KMS-11 (cell line): ENCODE data around the gene CLIP2.
"Not testable (repeated sequence)": the region's sequence is repeated elsewhere in the genome, so short reads cannot be mapped to it uniquely, and the experiment has no call there.

Source experiments
- H2AFZ ChIP-seq: fragments of 200-600 bp; sonication (generic); 2 replicates; pipeline ENCODE4 v1.6.1; 2016; ENCODE audit warnings: antibody characterized with exemption, mixed run types, low read depth
- H3K27ac ChIP-seq: fragments of 200-600 bp; sonication (generic); 2 replicates; pipeline ENCODE4 v1.6.1; 2016; ENCODE audit warnings: mild to moderate bottlenecking, mixed run types
- H3K27me3 ChIP-seq: fragments of 200-600 bp; sonication (generic); 2 replicates; pipeline ENCODE4 v1.6.1; 2017; ENCODE audit warnings: mild to moderate bottlenecking, low read depth, mixed run types, moderate library complexity; ENCODE audit not compliant: insufficient read depth
- H3K36me3 ChIP-seq: fragments of 200-600 bp; sonication (generic); 2 replicates; pipeline ENCODE4 v1.6.1; 2017; ENCODE audit warnings: mild to moderate bottlenecking, mixed run types; ENCODE audit not compliant: insufficient read depth
- H3K4me1 ChIP-seq: fragments of 200-600 bp; sonication (generic); 2 replicates; pipeline ENCODE4 v1.6.1; 2016; ENCODE audit warnings: mild to moderate bottlenecking, low read depth, mixed run types; ENCODE audit not compliant: poor library complexity, severe bottlenecking
- H3K4me2 ChIP-seq: fragments of 200-600 bp; sonication (generic); 2 replicates; pipeline ENCODE4 v1.7.0; 2016; ENCODE audit warnings: mild to moderate bottlenecking, mixed run types
- H3K4me3 ChIP-seq: fragments of 200-600 bp; sonication (generic); IDR thresholded peaks from 2 replicates; pipeline ENCODE4 v1.6.1; 2017; ENCODE audit warnings: low read depth, low read length, mixed read lengths; ENCODE audit not compliant: insufficient read depth
- H3K79me2 ChIP-seq: fragments of 200-600 bp; sonication (generic); 2 replicates; pipeline ENCODE4 v1.6.1; 2016; ENCODE audit warnings: low read depth, mixed run types; ENCODE audit not compliant: insufficient read depth
- H3K9ac ChIP-seq: fragments of 200-600 bp; sonication (generic); 2 replicates; pipeline ENCODE4 v1.6.1; 2016; ENCODE audit warnings: mild to moderate bottlenecking, mixed run types
- H4K20me1 ChIP-seq: fragments of 200-600 bp; sonication (generic); 2 replicates; pipeline ENCODE4 v1.6.1; 2016; ENCODE audit warnings: mild to moderate bottlenecking, mixed run types; ENCODE audit not compliant: insufficient read depth
- CTCF ChIP-seq: fragments of 200-600 bp; sonication (generic); conservative IDR thresholded peaks from 2 replicates; pipeline ENCODE4 v1.6.1; 2017; ENCODE audit warnings: low read depth, mild to moderate bottlenecking, antibody characterized with exemption, low read length, moderate library complexity, mixed read lengths

CLIP2 gene

GRCh38 chr7:74309181-74309580 lies 20.0 kb downstream of the CLIP2 start:
- no peaks in the 10 kb centered on the region for H4K20me1 ChIP-seq
- no peak overlapping the region for H2AFZ ChIP-seq
- H3K27me3 ChIP-seq = peaks cover 22% of the 10 kb centered on the region
- no peak overlapping the region for H3K9ac ChIP-seq
- H3K4me3 ChIP-seq = no peak overlapping the region
- H3K79me2 ChIP-seq = no peaks in the 10 kb centered on the region
- no peak overlapping the region for H3K4me2 ChIP-seq
- no peak for TF ChIP-seq CTCF
- H3K4me1 ChIP-seq = no peaks in the 10 kb centered on the region
- H3K36me3 ChIP-seq = no peaks in the 10 kb centered on the region
- H3K27ac ChIP-seq = no peak overlapping the region

GRCh38 chr7:74311305-74311744 lies 22.1 kb downstream of the CLIP2 start:
- no peak for TF ChIP-seq CTCF
- Histone ChIP-seq H3K27ac (no peak overlapping the region), H3K9ac (no peak overlapping the region), H3K4me1 (no peaks in the 10 kb centered on the region), H3K79me2 (no peaks in the 10 kb centered on the region), H2AFZ (no peak overlapping the region), H3K36me3 (no peaks in the 10 kb centered on the region), H3K4me2 (no peak overlapping the region), H3K4me3 (no peak overlapping the region), H3K27me3 (peaks cover 22% of the 10 kb centered on the region), H4K20me1 (no peaks in the 10 kb centered on the region)

DNA sequence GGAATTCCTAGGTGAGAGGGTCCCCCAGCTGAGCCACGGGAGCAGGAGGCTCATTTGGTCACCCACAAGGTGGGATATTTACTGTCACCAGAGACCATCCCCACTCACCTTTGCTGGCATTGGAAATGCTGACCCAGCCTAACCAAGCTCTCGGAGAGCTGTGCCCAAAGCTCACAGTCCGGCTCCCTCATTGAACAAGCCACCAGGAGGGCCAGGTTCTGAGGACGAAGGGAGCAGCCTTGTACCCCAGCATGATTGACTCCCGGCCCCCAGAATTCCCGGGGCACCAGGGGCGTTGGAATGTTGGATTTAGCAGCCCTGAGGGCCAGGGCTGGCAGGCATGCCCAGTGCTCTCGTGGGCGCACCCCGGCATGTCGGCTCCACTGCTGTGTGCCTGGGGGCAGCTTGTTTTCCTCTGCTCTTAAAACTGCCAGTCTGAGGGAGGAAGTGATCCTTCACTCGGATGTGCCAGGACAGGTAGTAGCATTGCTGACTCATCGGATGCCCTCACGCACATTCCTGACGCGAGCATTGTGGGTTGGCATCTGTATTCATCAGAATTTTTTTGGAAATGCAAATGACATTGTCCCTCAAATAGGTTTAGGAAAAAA lies 23.3 kb downstream of the CLIP2 start:
- Histone ChIP-seq H3K4me1 (no peaks in the 10 kb centered on the region), H3K27ac (no peak overlapping the region), H2AFZ (no peak overlapping the region), H4K20me1 (no peaks in the 10 kb centered on the region), H3K9ac (no peak overlapping the region), H3K27me3 (peaks cover 11% of the 10 kb centered on the region), H3K36me3 (no peaks in the 10 kb centered on the region), H3K79me2 (no peaks in the 10 kb centered on the region), H3K4me3 (no peak overlapping the region), H3K4me2 (no peak overlapping the region)
- TF ChIP-seq CTCF = no peak

DNA sequence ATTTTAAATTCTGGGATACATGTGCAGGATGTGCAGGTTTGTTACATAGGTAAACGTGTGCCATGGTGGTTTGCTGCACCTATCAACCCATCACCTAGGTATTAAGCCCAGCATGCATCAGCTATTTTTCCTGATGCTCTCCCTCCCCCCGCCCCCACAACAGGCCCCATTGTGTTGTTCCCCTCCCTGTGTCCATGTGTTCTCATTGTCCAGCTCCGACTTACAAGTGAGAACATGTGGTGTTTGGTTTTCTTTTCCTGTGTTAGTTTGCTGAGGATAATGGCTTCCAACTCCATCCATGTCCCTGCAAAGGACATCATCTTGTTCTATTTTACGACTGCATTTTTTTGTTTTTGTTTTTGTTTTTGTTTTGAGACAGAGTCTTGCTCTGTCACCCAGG lies 26.7 kb downstream of the CLIP2 start:
- H4K20me1 ChIP-seq, H3K36me3 ChIP-seq, H3K4me3 ChIP-seq, H3K27me3 ChIP-seq, H3K4me2 ChIP-seq, H3K9ac ChIP-seq, H3K79me2 ChIP-seq, H3K27ac ChIP-seq, H3K4me1 ChIP-seq, H2AFZ ChIP-seq: not testable (repeated sequence)

DNA sequence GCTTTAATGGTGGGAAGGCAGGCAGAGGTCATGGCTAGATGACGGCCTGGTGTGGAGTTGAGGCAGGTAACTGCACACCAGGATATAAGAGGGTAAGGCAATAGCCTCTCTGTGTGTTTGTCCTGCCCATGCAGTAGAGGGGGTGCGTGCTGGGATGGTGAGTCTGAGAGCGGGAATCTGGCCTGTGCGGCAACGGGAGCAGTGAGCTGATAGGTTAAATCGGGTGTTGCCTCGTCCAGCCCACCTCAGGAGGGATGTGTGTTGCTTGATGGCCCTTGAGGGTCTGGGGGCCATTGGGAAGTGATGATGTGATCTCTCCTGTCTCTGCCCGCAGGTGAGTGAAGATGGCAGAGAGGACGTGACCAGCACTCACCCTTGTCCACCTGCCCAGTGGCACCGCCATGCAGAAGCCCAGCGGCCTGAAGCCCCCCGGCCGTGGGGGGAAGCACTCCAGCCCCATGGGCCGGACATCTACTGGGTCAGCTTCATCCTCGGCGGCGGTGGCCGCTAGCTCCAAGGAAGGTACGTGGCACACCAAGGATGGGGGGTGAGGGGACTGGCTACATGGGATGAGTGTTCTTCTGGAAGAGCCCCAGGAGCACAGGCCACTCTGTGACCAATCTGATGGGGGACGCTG lies 28.1 kb downstream of the CLIP2 start:
- H2AFZ ChIP-seq = no peak overlapping the region
- no peak overlapping the region for H3K4me3 ChIP-seq
- H3K79me2 ChIP-seq = no peaks in the 10 kb centered on the region
- no peak for TF ChIP-seq CTCF
- no peaks in the 10 kb centered on the region for H4K20me1 ChIP-seq
- H3K9ac ChIP-seq = no peak overlapping the region
- H3K36me3 ChIP-seq = no peaks in the 10 kb centered on the region
- no peak overlapping the region for H3K4me2 ChIP-seq
- H3K4me1 ChIP-seq = no peaks in the 10 kb centered on the region
- H3K27me3 ChIP-seq = no peaks in the 10 kb centered on the region; the same call in 1 of the 2 replicates
- H3K27ac ChIP-seq = no peak overlapping the region
